ENCODE data around the gene RFC5. TPM values are rescaled to one million over a fixed set of nuclear protein-coding genes. Genes with fewer than 3 reads are reported as not detected.

The RFC5 gene
- total and polyA plus RNA-seq, 2 donors = 12.9 to 41.5 TPM

DNA sequence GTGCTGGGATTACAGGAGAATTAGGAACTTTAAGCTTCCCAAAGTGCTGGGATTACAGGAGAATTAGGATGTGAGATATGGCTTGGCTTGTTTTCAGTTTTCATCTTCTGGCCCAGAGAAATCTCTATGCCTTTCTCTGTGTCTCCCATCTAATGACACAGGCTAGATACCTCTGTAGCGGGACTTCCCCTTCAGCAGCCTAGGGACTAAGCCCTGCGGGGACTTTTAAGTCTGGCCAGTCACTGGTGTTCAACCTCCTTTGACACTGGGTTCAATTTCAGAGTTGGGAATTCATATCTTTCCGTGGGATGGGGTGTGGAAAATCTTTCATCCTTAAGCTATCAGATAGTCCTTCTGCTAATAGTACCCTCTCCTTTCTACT lies 6.2 kb downstream of the RFC5 start:
- 97% methylated on average over 3 of the region's 3 CpGs for WGBS
- no peak overlapping the region for H3K4me3 ChIP-seq (ENCODE audit: low read length in 2 of 2)
- no peak for DNase-seq (ENCODE audit: low read depth in 6 of 9, low spot score in 9 of 9)
- H3K4me1 ChIP-seq (ENCODE audit: control insufficient read depth in 2 of 2, insufficient read depth in 2 of 2, low read length in 2 of 2) = no peaks in the 10 kb centered on the region
- peaks cover 55 to 69% of the 10 kb centered on the region in 2 donors for H3K36me3 ChIP-seq (ENCODE audit: control insufficient read depth in 2 of 2, insufficient read depth in 2 of 2, low read length in 1 of 2)
- H3K27me3 ChIP-seq (ENCODE audit: control insufficient read depth in 2 of 2, insufficient read depth in 1 of 2, low read length in 1 of 2) = no peaks in the 10 kb centered on the region
- H3K27ac ChIP-seq (ENCODE audit: low read depth in 1 of 2, low read length in 1 of 2) = no peak overlapping the region
- no peaks in the 10 kb centered on the region for H3K9me3 ChIP-seq (ENCODE audit: control insufficient read depth in 2 of 2, insufficient read depth in 1 of 2, low read length in 1 of 2)

DNA sequence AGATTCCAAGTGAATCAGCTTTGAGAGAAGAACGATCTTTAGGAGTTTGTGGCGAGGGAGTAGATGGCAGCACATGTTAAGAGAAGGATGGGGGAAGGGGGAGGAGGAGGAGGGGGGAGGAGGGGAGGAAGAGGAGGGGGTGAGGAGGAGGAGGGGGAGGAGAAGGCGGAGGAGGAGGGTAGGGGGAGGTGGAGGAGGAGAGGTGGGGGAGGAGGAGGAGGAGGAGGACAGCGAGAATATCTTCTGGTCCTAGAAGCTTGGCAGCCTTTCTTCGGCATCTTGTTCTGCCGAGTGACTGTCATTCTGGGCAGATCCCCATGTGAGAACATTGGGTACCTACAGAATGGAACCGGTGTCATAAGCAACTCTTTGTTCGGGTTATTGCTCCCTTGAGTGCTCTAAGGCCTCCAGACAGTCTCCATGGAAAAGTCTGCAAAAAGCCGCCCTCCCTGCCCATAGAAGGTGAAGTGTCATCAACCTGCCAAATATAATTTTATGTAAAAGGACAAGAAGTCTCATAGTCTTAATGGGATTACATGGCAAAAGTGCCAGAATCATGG lies 6.9 kb downstream of the RFC5 start:
- no peak for DNase-seq (ENCODE audit: low read depth in 6 of 9, low spot score in 9 of 9)
- no peak overlapping the region for H3K4me3 ChIP-seq (ENCODE audit: low read length in 2 of 2)
- H3K9me3 ChIP-seq (ENCODE audit: control insufficient read depth in 2 of 2, insufficient read depth in 1 of 2, low read length in 1 of 2) = no peaks in the 10 kb centered on the region
- H3K4me1 ChIP-seq (ENCODE audit: control insufficient read depth in 2 of 2, insufficient read depth in 2 of 2, low read length in 2 of 2) = no peaks in the 10 kb centered on the region
- peaks cover 59 to 72% of the 10 kb centered on the region in 2 donors for H3K36me3 ChIP-seq (ENCODE audit: control insufficient read depth in 2 of 2, insufficient read depth in 2 of 2, low read length in 1 of 2)
- no peak overlapping the region for H3K27ac ChIP-seq (ENCODE audit: low read depth in 1 of 2, low read length in 1 of 2)
- WGBS = 98% methylated on average over 9 of the region's 9 CpGs
- no peaks in the 10 kb centered on the region for H3K27me3 ChIP-seq (ENCODE audit: control insufficient read depth in 2 of 2, insufficient read depth in 1 of 2, low read length in 1 of 2)

DNA sequence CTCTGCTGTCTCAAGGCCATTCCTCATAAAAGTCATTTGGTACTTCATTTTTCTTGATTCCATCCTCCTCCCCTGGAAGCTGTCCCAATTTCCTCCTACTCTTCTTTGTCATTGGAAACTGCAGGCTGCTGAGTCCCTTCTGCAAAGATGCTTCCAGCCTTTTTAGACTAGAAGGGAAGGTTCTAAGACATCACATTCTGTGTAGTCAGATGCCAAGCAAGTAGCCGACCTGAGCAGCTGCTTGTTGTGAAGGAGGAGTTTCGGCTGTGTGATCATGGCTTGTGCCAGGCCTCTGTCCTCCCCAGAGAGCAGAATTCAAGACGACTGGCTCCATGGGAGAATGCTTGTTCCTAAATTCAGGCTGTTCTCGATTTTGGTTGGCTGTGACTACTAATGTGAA lies 8.7 kb downstream of the RFC5 start:
- no peaks in the 10 kb centered on the region for H3K9me3 ChIP-seq (ENCODE audit: control insufficient read depth in 2 of 2, insufficient read depth in 1 of 2, low read length in 1 of 2)
- peaks cover 67% of the 10 kb centered on the region in 2 donors for H3K36me3 ChIP-seq (ENCODE audit: control insufficient read depth in 2 of 2, insufficient read depth in 2 of 2, low read length in 1 of 2)
- H3K27ac ChIP-seq (ENCODE audit: low read depth in 1 of 2, low read length in 1 of 2) = no peak overlapping the region
- WGBS = 95% methylated on average over 4 of the region's 4 CpGs
- H3K4me3 ChIP-seq (ENCODE audit: low read length in 2 of 2) = no peak overlapping the region
- DNase-seq (ENCODE audit: low read depth in 6 of 9, low spot score in 9 of 9) = no peak
- H3K4me1 ChIP-seq (ENCODE audit: control insufficient read depth in 2 of 2, insufficient read depth in 2 of 2, low read length in 2 of 2) = no peaks in the 10 kb centered on the region
- H3K27me3 ChIP-seq (ENCODE audit: control insufficient read depth in 2 of 2, insufficient read depth in 1 of 2, low read length in 1 of 2) = no peaks in the 10 kb centered on the region

DNA sequence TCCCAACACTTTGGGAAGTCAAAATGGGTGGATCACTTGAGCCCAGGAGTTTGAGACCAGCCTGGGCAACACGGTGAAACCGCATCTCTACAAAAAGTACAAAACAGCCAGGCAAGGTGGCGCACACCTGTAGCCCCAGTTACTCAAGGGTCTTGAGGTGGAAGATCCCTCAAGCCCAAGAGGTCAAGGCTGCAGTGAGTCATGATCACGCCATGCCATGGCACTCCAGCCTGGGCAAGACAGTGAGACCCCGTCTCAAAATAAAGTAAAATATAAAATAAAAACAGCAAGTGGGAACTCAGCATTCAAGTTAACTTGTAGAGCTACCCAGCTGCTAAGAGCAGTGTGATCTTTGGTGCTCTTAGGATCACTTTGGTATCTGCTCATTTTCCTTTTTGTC lies 12.7 kb downstream of the RFC5 start:
- H3K36me3 ChIP-seq (ENCODE audit: control insufficient read depth in 2 of 2, insufficient read depth in 2 of 2, low read length in 1 of 2) = peaks cover 64 to 76% of the 10 kb centered on the region in 2 donors
- WGBS = 98% methylated on average over 5 of the region's 5 CpGs
- DNase-seq (ENCODE audit: low read depth in 6 of 9, low spot score in 9 of 9) = no peak

DNA sequence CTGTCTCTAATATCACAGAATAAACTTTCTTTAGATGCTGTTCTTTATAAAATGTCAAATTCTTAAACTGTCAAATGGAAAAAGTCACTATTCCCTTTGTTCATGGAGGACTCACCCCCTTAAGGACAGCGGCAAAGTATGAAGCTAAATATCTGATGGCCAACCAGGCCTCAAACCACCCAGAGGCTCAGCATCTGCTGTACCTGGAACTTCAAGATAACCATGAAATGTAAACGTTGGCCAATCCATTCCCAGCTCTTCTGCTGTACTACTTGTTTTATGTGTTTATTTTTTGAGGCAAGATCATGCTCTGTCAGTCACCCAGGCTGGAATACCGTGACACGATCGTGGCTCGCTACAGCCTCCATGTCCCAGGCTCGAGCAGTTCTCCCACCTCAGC lies 15.7 kb downstream of the RFC5 start:
- Histone ChIP-seq H3K27ac (ENCODE audit: low read depth in 1 of 2, low read length in 1 of 2) (no peak overlapping the region), H3K36me3 (ENCODE audit: control insufficient read depth in 2 of 2, insufficient read depth in 2 of 2, low read length in 1 of 2) (peaks cover 57 to 79% of the 10 kb centered on the region in 2 donors), H3K4me1 (ENCODE audit: control insufficient read depth in 2 of 2, insufficient read depth in 2 of 2, low read length in 2 of 2) (no peaks in the 10 kb centered on the region), H3K27me3 (ENCODE audit: control insufficient read depth in 2 of 2, insufficient read depth in 1 of 2, low read length in 1 of 2) (no peaks in the 10 kb centered on the region), H3K9me3 (ENCODE audit: control insufficient read depth in 2 of 2, insufficient read depth in 1 of 2, low read length in 1 of 2) (no peaks in the 10 kb centered on the region), H3K4me3 (ENCODE audit: low read length in 2 of 2) (no peak overlapping the region)
- WGBS = 95% methylated on average over 7 of the region's 7 CpGs
- DNase-seq (ENCODE audit: low read depth in 6 of 9, low spot score in 9 of 9) = no peak

More for the DNA sequence above, 12.7 kb downstream of the RFC5 start:
- no peaks in the 10 kb centered on the region for H3K27me3 ChIP-seq (ENCODE audit: control insufficient read depth in 2 of 2, insufficient read depth in 1 of 2, low read length in 1 of 2)
- H3K4me1 ChIP-seq (ENCODE audit: control insufficient read depth in 2 of 2, insufficient read depth in 2 of 2, low read length in 2 of 2) = no peaks in the 10 kb centered on the region
- no peak overlapping the region for H3K4me3 ChIP-seq (ENCODE audit: low read length in 2 of 2)
- H3K27ac ChIP-seq (ENCODE audit: low read depth in 1 of 2, low read length in 1 of 2) = no peak overlapping the region
- H3K9me3 ChIP-seq (ENCODE audit: control insufficient read depth in 2 of 2, insufficient read depth in 1 of 2, low read length in 1 of 2) = no peaks in the 10 kb centered on the region

- H3K4me3 ChIP-seq (ENCODE audit: low read length in 2 of 2) = no peak overlapping the region
- H3K36me3 ChIP-seq (ENCODE audit: control insufficient read depth in 2 of 2, insufficient read depth in 2 of 2, low read length in 1 of 2) = peaks cover 55 to 79% of the 10 kb centered on the region in 2 donors
- WGBS = 96% methylated on average over 5 of the region's 5 CpGs
- no peaks in the 10 kb centered on the region for H3K27me3 ChIP-seq (ENCODE audit: control insufficient read depth in 2 of 2, insufficient read depth in 1 of 2, low read length in 1 of 2)
- no peak for DNase-seq (ENCODE audit: low read depth in 6 of 9, low spot score in 9 of 9)
- no peaks in the 10 kb centered on the region for H3K9me3 ChIP-seq (ENCODE audit: control insufficient read depth in 2 of 2, insufficient read depth in 1 of 2, low read length in 1 of 2)
- H3K4me1 ChIP-seq (ENCODE audit: control insufficient read depth in 2 of 2, insufficient read depth in 2 of 2, low read length in 2 of 2) = no peaks in the 10 kb centered on the region
- no peak overlapping the region for H3K27ac ChIP-seq (ENCODE audit: low read depth in 1 of 2, low read length in 1 of 2)
Observed at GRCh38 chr12:118033323-118033722, 16.8 kb downstream of the RFC5 start.

DNA sequence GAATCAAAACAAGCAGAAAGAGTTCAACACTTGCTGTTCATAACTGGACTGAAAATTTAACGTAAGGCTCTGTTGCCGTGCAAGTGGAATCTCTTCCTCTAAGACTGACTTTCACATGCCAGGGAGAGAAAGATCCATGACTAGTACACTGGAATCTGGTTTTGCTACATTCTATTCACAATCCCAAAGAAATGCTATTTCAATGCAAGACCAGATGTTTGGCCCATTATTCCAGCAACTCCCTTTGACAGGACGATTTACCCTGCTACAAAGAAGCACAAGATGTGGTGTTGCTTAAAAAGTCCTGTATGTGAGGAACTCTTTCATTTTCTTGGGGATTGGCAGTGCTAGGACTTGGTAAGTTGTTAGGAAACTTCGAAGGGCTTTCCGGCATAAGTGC lies 17.4 kb downstream of the RFC5 start:
- peaks cover 51 to 81% of the 10 kb centered on the region in 2 donors for H3K36me3 ChIP-seq (ENCODE audit: control insufficient read depth in 2 of 2, insufficient read depth in 2 of 2, low read length in 1 of 2)
- no peak for DNase-seq (ENCODE audit: low read depth in 6 of 9, low spot score in 9 of 9)
- H3K4me3 ChIP-seq (ENCODE audit: low read length in 2 of 2) = no peak overlapping the region
- WGBS = 97% methylated on average over 5 of the region's 5 CpGs
- H3K9me3 ChIP-seq (ENCODE audit: control insufficient read depth in 2 of 2, insufficient read depth in 1 of 2, low read length in 1 of 2) = no peaks in the 10 kb centered on the region
- no peak overlapping the region for H3K27ac ChIP-seq (ENCODE audit: low read depth in 1 of 2, low read length in 1 of 2)
- H3K4me1 ChIP-seq (ENCODE audit: control insufficient read depth in 2 of 2, insufficient read depth in 2 of 2, low read length in 2 of 2) = no peaks in the 10 kb centered on the region
- H3K27me3 ChIP-seq (ENCODE audit: control insufficient read depth in 2 of 2, insufficient read depth in 1 of 2, low read length in 1 of 2) = no peaks in the 10 kb centered on the region

DNA sequence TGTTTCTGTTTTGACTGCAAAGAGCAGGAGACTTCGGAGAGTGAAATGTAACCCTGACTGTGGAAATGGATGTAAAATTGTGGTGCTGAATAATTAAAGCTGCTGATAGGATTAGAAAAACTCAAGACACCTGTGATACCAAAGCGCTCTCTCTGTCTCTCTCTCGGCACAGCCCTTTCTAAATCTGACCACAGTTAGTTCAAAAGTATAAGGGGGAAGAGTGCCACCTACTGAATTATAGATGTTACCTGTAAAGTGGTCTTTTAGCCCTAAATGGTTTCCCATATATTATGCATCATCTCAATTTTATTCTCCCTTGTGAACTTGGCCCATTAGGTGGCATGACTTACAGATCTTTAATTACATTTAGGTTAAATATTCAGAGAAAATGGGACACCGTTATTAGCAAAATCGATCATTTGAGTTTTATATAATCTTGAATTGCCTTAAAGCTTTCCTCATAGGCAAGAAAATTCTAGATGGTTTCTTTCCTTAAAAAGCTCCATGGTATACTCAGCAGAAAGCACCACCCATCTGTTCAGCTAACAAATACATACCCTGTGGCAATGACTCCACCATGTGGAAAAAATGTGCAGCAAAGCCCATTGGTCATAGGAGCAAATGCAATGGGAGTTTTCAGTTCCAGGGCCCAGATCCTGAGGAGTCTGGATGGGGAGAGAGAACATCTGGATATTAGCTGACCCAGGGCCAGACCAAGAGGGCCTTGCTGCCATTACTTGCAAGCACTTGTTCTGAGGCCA lies 18.1 kb downstream of the RFC5 start:
- no peak overlapping the region for H3K27ac ChIP-seq (ENCODE audit: low read depth in 1 of 2, low read length in 1 of 2)
- no peaks in the 10 kb centered on the region for H3K27me3 ChIP-seq (ENCODE audit: control insufficient read depth in 2 of 2, insufficient read depth in 1 of 2, low read length in 1 of 2)
- 95% methylated on average over 5 of the region's 5 CpGs for WGBS
- H3K36me3 ChIP-seq (ENCODE audit: control insufficient read depth in 2 of 2, insufficient read depth in 2 of 2, low read length in 1 of 2) = peaks cover 45 to 81% of the 10 kb centered on the region in 2 donors
- no peak overlapping the region for H3K4me3 ChIP-seq (ENCODE audit: low read length in 2 of 2)
- H3K9me3 ChIP-seq (ENCODE audit: control insufficient read depth in 2 of 2, insufficient read depth in 1 of 2, low read length in 1 of 2) = no peaks in the 10 kb centered on the region
- DNase-seq (ENCODE audit: low read depth in 6 of 9, low spot score in 9 of 9) = no peak
- H3K4me1 ChIP-seq (ENCODE audit: control insufficient read depth in 2 of 2, insufficient read depth in 2 of 2, low read length in 2 of 2) = no peaks in the 10 kb centered on the region

DNA sequence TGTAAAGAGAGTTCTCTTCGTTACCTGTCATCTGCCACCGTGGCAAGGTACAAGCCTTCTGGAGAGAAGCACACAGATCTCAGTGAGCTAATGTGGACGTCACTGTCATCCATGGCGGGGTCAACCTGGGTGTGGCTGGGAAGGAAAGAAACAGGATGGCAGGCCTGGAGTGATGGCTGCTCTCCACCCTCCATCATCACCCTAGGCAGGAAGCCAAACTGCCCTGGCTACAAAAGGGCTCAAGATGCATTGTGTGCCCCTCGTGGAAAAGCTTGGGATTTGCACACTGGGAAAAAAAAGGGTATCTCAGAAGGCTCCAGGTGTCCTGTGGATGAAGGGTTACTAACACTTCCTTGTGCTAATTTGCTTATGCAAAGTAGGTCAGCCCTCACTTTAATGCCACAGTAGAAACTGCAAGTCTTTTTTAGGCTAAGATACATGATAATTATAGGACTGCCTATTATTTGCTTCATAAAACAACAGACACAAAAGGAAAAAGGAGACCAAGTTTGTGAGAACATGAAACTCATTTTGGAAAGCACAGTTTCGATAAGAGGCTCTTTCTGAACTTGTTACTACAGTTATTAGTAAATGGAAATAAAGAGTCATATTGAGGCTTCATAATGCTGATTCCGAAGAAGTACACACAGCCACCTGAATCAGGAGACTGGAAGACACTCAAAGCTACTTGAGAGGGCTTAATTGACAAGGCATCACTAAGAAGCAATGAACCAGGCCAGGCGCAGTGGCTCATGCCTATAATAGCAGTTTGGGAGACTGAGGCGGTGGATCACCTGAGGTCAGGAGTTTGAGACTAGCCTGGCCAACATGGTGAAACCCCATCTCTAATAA lies 18.9 kb downstream of the RFC5 start:
- H3K4me3 ChIP-seq (ENCODE audit: low read length in 2 of 2) = no peak overlapping the region
- no peaks in the 10 kb centered on the region for H3K27me3 ChIP-seq (ENCODE audit: control insufficient read depth in 2 of 2, insufficient read depth in 1 of 2, low read length in 1 of 2)
- peaks cover 45 to 75% of the 10 kb centered on the region in 2 donors for H3K36me3 ChIP-seq (ENCODE audit: control insufficient read depth in 2 of 2, insufficient read depth in 2 of 2, low read length in 1 of 2)
- 96% methylated on average over 9 of the region's 9 CpGs for WGBS
- H3K4me1 ChIP-seq (ENCODE audit: control insufficient read depth in 2 of 2, insufficient read depth in 2 of 2, low read length in 2 of 2) = no peaks in the 10 kb centered on the region
- no peaks in the 10 kb centered on the region for H3K9me3 ChIP-seq (ENCODE audit: control insufficient read depth in 2 of 2, insufficient read depth in 1 of 2, low read length in 1 of 2)
- no peak for DNase-seq (ENCODE audit: low read depth in 6 of 9, low spot score in 9 of 9)
- no peak overlapping the region for H3K27ac ChIP-seq (ENCODE audit: low read depth in 1 of 2, low read length in 1 of 2)
